Measurements from ENCODE around the gene COX7A2L.

GRCh38 chr2:42392191-42392590 is 31.2 kb upstream of the COX7A2L start:
- TF ChIP-seq CTCF (IDR thresholded peaks at IDR 0.05; ENCODE audit: low read length) (no peak), EZH2 (IDR thresholded peaks at IDR 0.05; ENCODE audit: borderline replicate concordance, low read length) (no peak)
